Stomach (tissue), 4 donors: ENCODE measurements around the gene INTS14.

Experiments
- POLR2AphosphoS5 ChIP-seq, 3 donors: sonication (generic); formaldehyde crosslinking; IDR thresholded peaks; one replicate each; pipeline ENCODE4 v1.6.1; 2016; ENCODE audit warnings: antibody characterized with exemption in 3 of 3
- TF ChIP-seq, protein P1 (sequence below), 7 experiments: fragments of 450-650 bp in 4 of 7; fragments of 200-600 bp in 3 of 7; sonication (generic) in 3 of 7; IDR thresholded peaks; one replicate each; pipeline ENCODE4 v1.5.1; 2016 to 2019; ENCODE audit warnings: antibody characterized with exemption in 7 of 7, control low read depth in 2 of 7, mild to moderate bottlenecking in 1 of 7

GRCh38 chr15:65580287-65580686 lies 30.6 kb downstream of the INTS14 start:
- no peak for TF ChIP-seq POLR2AphosphoS5 (IDR thresholded peaks at IDR 0.05)
- TF ChIP-seq, protein P1, sequence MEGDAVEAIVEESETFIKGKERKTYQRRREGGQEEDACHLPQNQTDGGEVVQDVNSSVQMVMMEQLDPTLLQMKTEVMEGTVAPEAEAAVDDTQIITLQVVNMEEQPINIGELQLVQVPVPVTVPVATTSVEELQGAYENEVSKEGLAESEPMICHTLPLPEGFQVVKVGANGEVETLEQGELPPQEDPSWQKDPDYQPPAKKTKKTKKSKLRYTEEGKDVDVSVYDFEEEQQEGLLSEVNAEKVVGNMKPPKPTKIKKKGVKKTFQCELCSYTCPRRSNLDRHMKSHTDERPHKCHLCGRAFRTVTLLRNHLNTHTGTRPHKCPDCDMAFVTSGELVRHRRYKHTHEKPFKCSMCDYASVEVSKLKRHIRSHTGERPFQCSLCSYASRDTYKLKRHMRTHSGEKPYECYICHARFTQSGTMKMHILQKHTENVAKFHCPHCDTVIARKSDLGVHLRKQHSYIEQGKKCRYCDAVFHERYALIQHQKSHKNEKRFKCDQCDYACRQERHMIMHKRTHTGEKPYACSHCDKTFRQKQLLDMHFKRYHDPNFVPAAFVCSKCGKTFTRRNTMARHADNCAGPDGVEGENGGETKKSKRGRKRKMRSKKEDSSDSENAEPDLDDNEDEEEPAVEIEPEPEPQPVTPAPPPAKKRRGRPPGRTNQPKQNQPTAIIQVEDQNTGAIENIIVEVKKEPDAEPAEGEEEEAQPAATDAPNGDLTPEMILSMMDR (IDR thresholded peaks at IDR 0.05), result no peak
